Keratinocyte (primary cell): ENCODE measurements around the gene TXNRD2. TPM values are rescaled to one million over a fixed set of nuclear protein-coding genes. Genes with fewer than 3 reads are reported as not detected.

Source experiments
- DNase-seq: peaks from one replicate; pipeline ENCODE4 v3.0.0-alpha.2; 2011; ENCODE audit warnings: low read depth, missing footprints, low spot score
- FAIRE-seq: peaks from 2 replicates; lab custom pipeline; 2011; peaks lifted over from hg19 to GRCh38; lab: Jason Lieb, UNC
- H2AFZ ChIP-seq: 2 replicates; pipeline ENCODE4 v1.6.0; 2012; ENCODE audit warnings: low read length, control low read depth, inconsistent platforms; ENCODE audit not compliant: control insufficient read depth
- H3K27ac ChIP-seq: 2 replicates; pipeline ENCODE4 v1.5.1; 2011; ENCODE audit warnings: low read length; ENCODE audit not compliant: control insufficient read depth, insufficient read depth
- H3K27me3 ChIP-seq: 3 replicates; pipeline ENCODE4 v1.6.0; 2011; ENCODE audit warnings: low read length; ENCODE audit not compliant: control insufficient read depth, insufficient read depth; ENCODE audit errors: extremely low read depth
- H3K36me3 ChIP-seq, 2 experiments: 2 replicates in 1 of 2; 3 replicates in 1 of 2; pipeline ENCODE4 v1.5.1; 2011; ENCODE audit warnings: low read length in 2 of 2, mild to moderate bottlenecking in 1 of 2; ENCODE audit not compliant: control insufficient read depth in 2 of 2, insufficient read depth in 2 of 2; ENCODE audit errors: extremely low read depth in 1 of 2
- H3K4me1 ChIP-seq: 3 replicates; pipeline ENCODE4 v1.5.1; 2011; ENCODE audit warnings: low read length; ENCODE audit not compliant: control insufficient read depth, insufficient read depth; ENCODE audit errors: extremely low read depth
- H3K4me2 ChIP-seq: 3 replicates; pipeline ENCODE4 v1.6.0; 2011; ENCODE audit warnings: low read depth, low read length; ENCODE audit not compliant: control insufficient read depth, insufficient read depth; ENCODE audit errors: extremely low read depth
- H3K4me3 ChIP-seq, 3 experiments: fragments of 200-600 bp in 1 of 3; sonication (generic) in 1 of 3; 2 replicates in 2 of 3; 3 replicates in 1 of 3; pipeline ENCODE4 v1.5.1; 2011 to 2016; ENCODE audit warnings: low read length in 3 of 3, mild to moderate bottlenecking in 3 of 3, control low read depth in 2 of 3, inconsistent platforms in 1 of 3, low read depth in 1 of 3, mixed read lengths in 1 of 3, mixed run types in 1 of 3, moderate library complexity in 1 of 3; ENCODE audit not compliant: control insufficient read depth in 2 of 3, insufficient read depth in 2 of 3; ENCODE audit errors: extremely low read depth in 1 of 3
- H3K79me2 ChIP-seq: 2 replicates; pipeline ENCODE4 v1.6.0; 2012; ENCODE audit warnings: low read length; ENCODE audit not compliant: control insufficient read depth, insufficient read depth
- H3K9ac ChIP-seq: 3 replicates; pipeline ENCODE4 v1.6.0; 2011; ENCODE audit warnings: low read length; ENCODE audit not compliant: control insufficient read depth, insufficient read depth; ENCODE audit errors: extremely low read depth
- H3K9me1 ChIP-seq: 3 replicates; pipeline ENCODE4 v1.6.0; 2011; ENCODE audit warnings: low read length; ENCODE audit not compliant: control insufficient read depth, insufficient read depth; ENCODE audit errors: extremely low read depth
- H3K9me3 ChIP-seq: 2 replicates; pipeline ENCODE4 v1.5.1; 2012; ENCODE audit warnings: low read depth, low read length; ENCODE audit not compliant: control insufficient read depth
- H4K20me1 ChIP-seq: 3 replicates; pipeline ENCODE4 v1.6.0; 2011; ENCODE audit warnings: low read length; ENCODE audit not compliant: control insufficient read depth, insufficient read depth; ENCODE audit errors: extremely low read depth
- EZH2 ChIP-seq: IDR thresholded peaks from one replicate; pipeline ENCODE4 v1.6.1; 2012; ENCODE audit warnings: inconsistent platforms, mild to moderate bottlenecking, low read length, moderate library complexity
- dilution Hi-C: fragments of 300-500 bp; cut with MboI; formaldehyde crosslinking; loops from one replicate; pipeline ENCODE4 v1.7.0; 2020; ENCODE audit warnings: low sequenced_read_pairs; ENCODE audit not compliant: extremely low pct_ligation_motif_present
- polyA plus RNA-seq, 5 experiments: library from polyadenylated mRNA; depleted of rRNA in 3 of 5; stranded (reverse) in 3 of 5; stranded (forward) in 1 of 5; unstranded in 1 of 5; fragments of >200 nt; gene quantifications; 1 replicate in 1 of 5; 2 replicates in 3 of 5; 3 replicates in 1 of 5; pipeline versions ENCODE4 v1.2.1 to v1.2.3, GENCODE V29; 2011 to 2012; ENCODE audit warnings: missing spikeins in 2 of 5, low read depth in 1 of 5, low replicate concordance in 1 of 5
- TF ChIP-seq, protein P1 (sequence below), 3 experiments: IDR thresholded peaks in 1 of 3; conservative IDR thresholded peaks in 1 of 3; optimal IDR thresholded peaks in 1 of 3; 2 replicates in 2 of 3; 3 replicates in 1 of 3; pipeline versions ENCODE3 to v1.5.1; 2011; ENCODE audit warnings: low read length in 3 of 3, mild to moderate bottlenecking in 3 of 3, moderate library complexity in 2 of 3, control low read depth in 1 of 3, inconsistent platforms in 1 of 3; ENCODE audit not compliant: insufficient read depth in 2 of 3; ENCODE audit errors: extremely low read depth in 1 of 3

The TXNRD2 gene
- polyA plus RNA-seq, 1 donor (not counting 4 experiments of a cell fraction or from before 2014, with no cell fraction given): 16.0 TPM

DNA sequence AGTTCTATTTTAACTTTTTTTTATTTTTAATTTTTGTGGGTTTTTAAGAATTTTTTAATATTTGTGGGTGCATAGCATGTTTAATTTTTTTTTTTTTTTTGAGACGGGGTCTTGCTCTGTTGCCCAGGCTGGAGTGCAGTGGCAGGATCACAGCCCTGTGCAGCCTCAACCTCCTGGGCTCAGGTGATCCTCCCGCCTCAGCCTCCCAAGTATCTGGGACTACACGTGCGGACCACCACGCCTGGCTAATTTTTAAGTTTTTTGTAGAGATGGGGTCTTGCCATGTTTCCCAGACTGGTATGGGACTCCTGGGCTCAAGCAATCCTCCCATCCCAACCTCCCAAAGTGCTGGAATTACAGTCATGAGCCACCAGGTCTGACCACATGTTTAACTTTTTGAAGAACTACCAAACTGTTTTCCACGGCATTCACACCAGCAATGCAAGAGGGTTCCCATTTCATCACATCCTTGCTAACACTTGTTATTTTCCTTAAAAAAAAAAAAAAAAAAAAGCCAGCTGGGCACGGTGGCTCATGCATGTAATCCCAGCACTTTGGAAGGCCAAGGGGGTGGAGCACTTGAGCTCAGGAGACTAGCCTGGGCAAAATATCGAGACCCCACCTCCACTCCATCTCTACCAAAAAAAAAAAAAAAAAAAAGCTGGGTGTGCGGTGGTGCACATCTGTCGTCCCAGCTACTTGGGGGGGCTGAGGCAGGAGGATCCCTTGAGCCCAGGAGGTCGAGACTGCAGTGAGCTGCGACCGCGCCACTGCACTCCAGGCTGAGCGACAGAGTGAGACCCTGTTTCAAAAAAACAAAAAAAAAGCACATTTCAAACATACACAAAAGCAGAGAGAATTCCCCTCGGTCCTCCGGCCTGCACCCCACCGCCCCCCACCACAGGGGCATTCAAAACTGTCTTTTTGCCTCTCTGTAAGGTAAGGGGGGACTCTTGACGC, 16.7 kb upstream of the TXNRD2 start:
- dilution Hi-C loops: no loop called here
- peaks cover 38% of the 10 kb centered on the region for H3K4me1 ChIP-seq
- peaks cover 3 to 5% of the 10 kb centered on the region in 2 experiments for H3K36me3 ChIP-seq
- no peaks in the 10 kb centered on the region for H3K9me1 ChIP-seq
- H3K4me2 ChIP-seq: peak overlapping the region; percentile 18
- peaks cover 4% of the 10 kb centered on the region for H4K20me1 ChIP-seq
- DNase-seq (no peak), FAIRE-seq (no peak)
- no peaks in the 10 kb centered on the region for H3K9me3 ChIP-seq
- H3K27me3 ChIP-seq: no peaks in the 10 kb centered on the region
- peaks cover 3% of the 10 kb centered on the region for H3K79me2 ChIP-seq
- H3K9ac ChIP-seq: no peak overlapping the region
- TF ChIP-seq EZH2: no peak
- TF ChIP-seq, protein P1, sequence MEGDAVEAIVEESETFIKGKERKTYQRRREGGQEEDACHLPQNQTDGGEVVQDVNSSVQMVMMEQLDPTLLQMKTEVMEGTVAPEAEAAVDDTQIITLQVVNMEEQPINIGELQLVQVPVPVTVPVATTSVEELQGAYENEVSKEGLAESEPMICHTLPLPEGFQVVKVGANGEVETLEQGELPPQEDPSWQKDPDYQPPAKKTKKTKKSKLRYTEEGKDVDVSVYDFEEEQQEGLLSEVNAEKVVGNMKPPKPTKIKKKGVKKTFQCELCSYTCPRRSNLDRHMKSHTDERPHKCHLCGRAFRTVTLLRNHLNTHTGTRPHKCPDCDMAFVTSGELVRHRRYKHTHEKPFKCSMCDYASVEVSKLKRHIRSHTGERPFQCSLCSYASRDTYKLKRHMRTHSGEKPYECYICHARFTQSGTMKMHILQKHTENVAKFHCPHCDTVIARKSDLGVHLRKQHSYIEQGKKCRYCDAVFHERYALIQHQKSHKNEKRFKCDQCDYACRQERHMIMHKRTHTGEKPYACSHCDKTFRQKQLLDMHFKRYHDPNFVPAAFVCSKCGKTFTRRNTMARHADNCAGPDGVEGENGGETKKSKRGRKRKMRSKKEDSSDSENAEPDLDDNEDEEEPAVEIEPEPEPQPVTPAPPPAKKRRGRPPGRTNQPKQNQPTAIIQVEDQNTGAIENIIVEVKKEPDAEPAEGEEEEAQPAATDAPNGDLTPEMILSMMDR (optimal IDR thresholded peaks at IDR 0.05 in 1 of 3, IDR thresholded peaks at IDR 0.05 in 1 of 3, conservative IDR thresholded peaks at IDR 0.05 in 1 of 3; ENCODE audit: extremely low read depth in 1 of 3, insufficient read depth in 2 of 3, low read length in 3 of 3): no peak
- H3K27ac ChIP-seq: no peak overlapping the region
- no peak overlapping the region for H3K4me3 ChIP-seq
- no peak overlapping the region for H2AFZ ChIP-seq

GRCh38 chr22:19957445-19957844, 15.8 kb upstream of the TXNRD2 start:
- no peak for DNase-seq
- dilution Hi-C loops: no loop called here
- Histone ChIP-seq H3K9ac (no peak overlapping the region), H3K27ac (no peak overlapping the region), H3K36me3 (peaks cover 3 to 5% of the 10 kb centered on the region in 2 experiments), H3K4me2 (no peak overlapping the region), H4K20me1 (peaks cover 4% of the 10 kb centered on the region), H3K79me2 (peaks cover 2% of the 10 kb centered on the region), H2AFZ (no peak overlapping the region), H3K27me3 (no peaks in the 10 kb centered on the region), H3K9me3 (no peaks in the 10 kb centered on the region), H3K4me3 (no peak overlapping the region), H3K9me1 (no peaks in the 10 kb centered on the region), H3K4me1 (peaks cover 30% of the 10 kb centered on the region)
- FAIRE-seq: no peak
- TF ChIP-seq EZH2: no peak
- TF ChIP-seq, protein P1 (optimal IDR thresholded peaks at IDR 0.05 in 1 of 3, IDR thresholded peaks at IDR 0.05 in 1 of 3, conservative IDR thresholded peaks at IDR 0.05 in 1 of 3; ENCODE audit: extremely low read depth in 1 of 3, insufficient read depth in 2 of 3, low read length in 3 of 3): peak in 2 of 3 experiments; percentile 11 to 39
